LNCAP (cell line): ENCODE results near the gene MICAL3.

Source experiments
- TF ChIP-seq, protein P1 (sequence below): fragments of 450-650 bp; IDR thresholded peaks from 2 replicates; pipeline ENCODE4 v1.5.1; 2017; ENCODE audit warnings: mild to moderate bottlenecking

Gene MICAL3

GRCh38 chr22:17924076-17924475 is 100.3 kb downstream of the MICAL3 start:
- TF ChIP-seq, protein P1, sequence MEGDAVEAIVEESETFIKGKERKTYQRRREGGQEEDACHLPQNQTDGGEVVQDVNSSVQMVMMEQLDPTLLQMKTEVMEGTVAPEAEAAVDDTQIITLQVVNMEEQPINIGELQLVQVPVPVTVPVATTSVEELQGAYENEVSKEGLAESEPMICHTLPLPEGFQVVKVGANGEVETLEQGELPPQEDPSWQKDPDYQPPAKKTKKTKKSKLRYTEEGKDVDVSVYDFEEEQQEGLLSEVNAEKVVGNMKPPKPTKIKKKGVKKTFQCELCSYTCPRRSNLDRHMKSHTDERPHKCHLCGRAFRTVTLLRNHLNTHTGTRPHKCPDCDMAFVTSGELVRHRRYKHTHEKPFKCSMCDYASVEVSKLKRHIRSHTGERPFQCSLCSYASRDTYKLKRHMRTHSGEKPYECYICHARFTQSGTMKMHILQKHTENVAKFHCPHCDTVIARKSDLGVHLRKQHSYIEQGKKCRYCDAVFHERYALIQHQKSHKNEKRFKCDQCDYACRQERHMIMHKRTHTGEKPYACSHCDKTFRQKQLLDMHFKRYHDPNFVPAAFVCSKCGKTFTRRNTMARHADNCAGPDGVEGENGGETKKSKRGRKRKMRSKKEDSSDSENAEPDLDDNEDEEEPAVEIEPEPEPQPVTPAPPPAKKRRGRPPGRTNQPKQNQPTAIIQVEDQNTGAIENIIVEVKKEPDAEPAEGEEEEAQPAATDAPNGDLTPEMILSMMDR, result no peak

DNA sequence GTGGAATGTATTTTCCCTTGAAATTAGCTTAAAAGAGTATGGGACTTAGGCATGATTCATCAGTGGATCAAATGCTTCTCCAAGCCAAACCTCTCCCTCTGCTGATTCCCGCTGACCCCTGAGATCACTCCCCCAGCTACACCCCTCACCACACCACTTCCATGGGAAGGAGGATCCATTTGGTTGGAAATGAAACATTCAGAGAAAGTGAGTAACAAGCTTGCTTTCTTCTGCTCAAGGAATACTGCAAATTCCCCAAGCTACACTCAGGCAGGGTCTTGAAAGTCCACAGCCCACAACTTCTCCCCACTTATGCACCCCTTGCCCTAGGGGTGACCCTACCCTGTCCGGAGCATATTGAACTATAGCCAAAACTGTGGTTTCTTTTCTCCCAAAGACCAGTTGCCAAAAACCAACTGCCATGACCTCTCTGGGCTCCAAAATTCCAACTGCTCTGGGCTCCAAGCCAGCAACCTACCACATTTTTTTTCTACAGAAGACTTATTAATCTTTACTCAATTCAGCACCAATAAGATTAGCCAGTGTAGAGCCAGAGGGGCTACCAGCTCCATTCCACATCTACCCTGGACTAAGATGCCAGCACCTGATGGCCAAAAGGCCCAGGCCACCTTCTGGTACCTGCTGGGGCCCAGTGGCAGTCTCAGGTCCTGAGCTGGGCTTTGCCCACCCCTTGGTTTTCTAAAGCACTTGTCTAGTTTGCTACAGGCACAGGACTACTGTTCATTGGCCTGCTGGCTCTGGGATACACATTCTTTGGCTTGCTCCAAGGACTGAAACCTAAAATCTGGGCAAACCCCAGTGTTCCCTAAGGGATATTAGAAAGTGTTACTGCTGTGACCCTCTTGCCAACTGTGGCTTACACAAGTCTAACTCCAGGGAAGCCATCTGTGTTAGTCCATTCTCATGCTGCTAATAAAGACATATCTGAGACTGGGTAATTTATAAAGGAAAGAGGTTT is 101.1 kb downstream of the MICAL3 start:
- TF ChIP-seq, protein P1, result no peak

- TF ChIP-seq, protein P1, result no peak
Measured at GRCh38 chr22:17921871-17922821, 102.2 kb downstream of the MICAL3 start.

DNA sequence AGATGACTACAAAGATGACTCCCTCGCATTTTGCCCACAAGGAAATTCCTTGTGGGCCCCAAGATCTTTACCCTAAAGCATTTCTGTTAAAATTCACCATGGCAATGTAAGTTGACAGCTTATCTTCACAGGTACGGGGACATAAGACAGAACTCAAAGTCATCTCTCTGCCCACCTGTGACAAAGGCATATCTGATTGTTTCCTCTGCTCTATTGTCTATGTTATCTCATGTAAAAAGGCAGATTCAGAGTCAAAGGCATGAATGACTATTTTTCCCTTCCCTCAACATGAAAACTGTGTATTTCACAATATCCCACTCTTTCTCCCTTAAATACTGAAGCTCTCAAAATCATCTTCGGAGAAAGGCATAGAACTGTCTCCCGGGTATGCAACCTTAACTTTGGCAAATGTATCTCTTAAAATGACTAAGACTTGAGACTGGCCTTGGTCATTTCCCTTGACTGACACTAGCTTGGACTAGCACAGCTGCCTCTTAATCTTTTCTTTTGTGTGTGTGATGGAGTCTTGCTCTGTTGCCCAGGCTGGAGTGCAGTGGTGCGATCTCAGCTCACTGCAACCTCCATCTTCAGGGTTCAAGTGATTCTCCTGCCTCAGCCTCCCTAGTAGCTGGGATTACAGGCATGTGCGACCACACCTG is 103.2 kb downstream of the MICAL3 start:
- TF ChIP-seq, protein P1, result no peak

DNA sequence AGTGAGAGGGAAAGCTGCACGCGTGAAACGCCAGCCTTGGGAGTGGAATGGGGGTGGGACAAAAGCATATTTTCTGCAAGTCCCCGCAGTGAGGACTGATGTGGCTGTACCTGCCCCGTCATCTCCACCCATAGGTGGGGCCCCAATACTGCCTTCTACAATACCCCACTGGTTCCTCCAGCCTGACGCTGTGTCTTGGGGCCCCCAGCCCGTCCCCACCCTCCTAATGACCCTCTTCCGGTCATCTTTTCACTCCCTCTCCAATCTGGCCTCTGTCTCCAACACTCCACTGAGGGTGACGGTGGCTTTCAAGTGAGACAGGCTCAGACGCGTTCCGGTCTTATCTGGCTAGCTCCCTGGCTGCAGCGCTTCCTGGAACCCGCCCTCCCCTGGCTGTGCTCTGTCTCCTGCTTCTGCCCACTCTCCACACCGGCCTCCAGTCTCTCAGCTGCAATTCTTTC is 104.2 kb downstream of the MICAL3 start:
- TF ChIP-seq, protein P1, result no peak

DNA sequence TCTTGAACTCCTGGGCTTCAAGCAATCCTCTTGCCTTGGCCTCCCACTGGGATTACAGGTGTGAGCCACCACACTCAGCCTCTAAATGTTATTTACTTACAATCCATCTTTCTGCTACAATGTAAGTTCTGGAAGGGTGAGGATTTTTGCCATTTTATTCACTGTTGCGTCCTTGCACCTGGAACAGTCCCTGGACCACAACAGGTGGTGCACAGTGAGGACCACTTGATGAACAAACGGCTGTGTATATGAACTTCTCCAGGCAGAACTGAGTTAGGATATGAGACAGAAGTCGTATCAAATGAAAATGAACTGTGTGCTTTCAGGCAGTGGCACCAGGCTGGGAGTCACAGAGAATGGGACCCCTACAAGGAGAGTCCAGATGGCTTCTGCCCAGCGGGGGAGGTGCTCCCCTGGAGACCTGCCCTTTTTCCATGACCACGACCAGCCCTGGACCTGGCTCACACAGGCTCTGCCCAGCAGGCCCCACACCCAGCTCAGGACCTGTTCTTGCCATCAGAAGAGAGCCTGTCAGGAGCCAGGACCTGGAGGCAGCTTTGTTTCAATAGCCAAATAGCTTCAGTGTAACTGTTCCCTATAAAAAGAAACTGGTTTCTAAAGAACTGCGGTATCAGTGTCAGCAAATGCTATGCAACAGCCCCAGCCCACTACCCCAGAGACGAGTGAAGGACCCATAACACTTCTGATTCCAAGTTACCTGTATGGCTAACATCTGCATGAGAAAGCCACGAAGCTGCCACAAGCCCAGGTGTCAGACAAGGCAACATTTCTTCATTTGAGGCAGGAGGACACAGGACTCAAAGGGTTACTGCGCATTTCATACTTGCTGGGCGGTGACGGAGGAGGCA is 104.9 kb downstream of the MICAL3 start:
- TF ChIP-seq, protein P1, result no peak
